WERI-Rb-1 (cell line): ENCODE data around the gene HOXA9.

Source experiments
- DNase-seq: peaks from one replicate; pipeline ENCODE4 v3.0.0-alpha.2; 2020
- H3K27ac ChIP-seq: fragments of 250-450 bp; sonication (Bioruptor Pico); 2 replicates; pipeline ENCODE4 v1.5.1; 2020; ENCODE audit warnings: mild to moderate bottlenecking, moderate library complexity
- H3K27me3 ChIP-seq: fragments of 250-450 bp; sonication (Bioruptor Pico); 2 replicates; pipeline ENCODE4 v1.5.1; 2021; ENCODE audit warnings: mild to moderate bottlenecking, low read depth, moderate library complexity; ENCODE audit not compliant: insufficient read depth, severe bottlenecking
- H3K36me3 ChIP-seq: fragments of 250-450 bp; sonication (Bioruptor Pico); 2 replicates; pipeline ENCODE4 v1.5.1; 2020; ENCODE audit warnings: mild to moderate bottlenecking, moderate library complexity
- H3K4me3 ChIP-seq: 2 replicates; pipeline ENCODE4 v1.5.1; 2011; ENCODE audit warnings: low read depth, mild to moderate bottlenecking, control low read depth, low read length
- H3K9me3 ChIP-seq: fragments of 250-450 bp; sonication (Bioruptor Pico); 2 replicates; pipeline ENCODE4 v1.5.1; 2021; ENCODE audit warnings: mild to moderate bottlenecking, moderate library complexity; ENCODE audit not compliant: severe bottlenecking
- TF ChIP-seq, protein P1 (sequence below): IDR thresholded peaks from 2 replicates; pipeline ENCODE4 v1.5.1; 2011; ENCODE audit warnings: low read depth, mild to moderate bottlenecking, control low read depth, inconsistent platforms, low read length

HOXA9 gene

DNA sequence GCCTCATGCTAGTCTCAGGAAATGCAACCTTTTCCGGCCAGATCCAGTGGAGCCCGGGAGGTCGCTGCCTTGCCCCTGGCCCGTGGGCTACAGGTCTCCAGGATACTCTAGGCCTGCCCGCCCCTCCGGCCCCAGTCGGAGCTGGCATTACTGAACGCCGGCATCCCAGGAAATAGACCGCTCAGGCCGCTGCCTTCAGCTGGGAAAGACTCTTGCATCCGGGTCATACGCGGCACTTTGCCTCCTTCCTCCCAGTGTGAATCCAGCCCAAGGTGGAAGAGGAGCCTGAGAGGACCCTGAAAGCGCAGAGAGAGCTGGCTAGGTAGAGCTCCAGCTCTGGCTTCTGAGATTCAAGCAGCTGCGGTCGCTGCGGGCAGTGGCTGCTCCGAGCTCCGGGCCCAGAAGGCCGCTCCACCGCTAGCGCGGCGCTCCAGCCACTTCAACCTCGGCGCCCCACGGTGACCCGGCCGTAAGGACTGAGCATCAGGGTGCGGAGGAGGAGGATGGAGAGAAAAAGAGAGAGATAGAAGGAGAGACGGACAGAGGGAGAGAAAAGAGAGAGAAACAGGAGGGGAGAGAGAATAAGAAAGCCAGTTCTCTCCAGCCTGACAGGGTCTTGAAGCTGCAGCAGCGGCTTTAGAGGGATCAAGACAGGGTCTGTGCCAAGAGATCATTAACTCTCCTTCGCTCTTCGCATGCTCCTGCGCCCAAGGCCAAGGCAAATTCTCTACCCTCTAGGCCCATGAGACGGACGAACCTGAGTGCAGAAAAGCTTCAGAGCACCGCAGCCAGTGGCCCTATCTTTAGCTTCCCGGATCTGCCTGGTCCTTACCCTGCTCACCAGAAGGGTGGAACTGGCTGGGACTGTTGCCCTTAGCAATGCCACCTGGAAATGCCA lies 10.5 kb upstream of the HOXA9 start:
- H3K27me3 ChIP-seq = peaks cover 70% of the 10 kb centered on the region
- TF ChIP-seq, protein P1, sequence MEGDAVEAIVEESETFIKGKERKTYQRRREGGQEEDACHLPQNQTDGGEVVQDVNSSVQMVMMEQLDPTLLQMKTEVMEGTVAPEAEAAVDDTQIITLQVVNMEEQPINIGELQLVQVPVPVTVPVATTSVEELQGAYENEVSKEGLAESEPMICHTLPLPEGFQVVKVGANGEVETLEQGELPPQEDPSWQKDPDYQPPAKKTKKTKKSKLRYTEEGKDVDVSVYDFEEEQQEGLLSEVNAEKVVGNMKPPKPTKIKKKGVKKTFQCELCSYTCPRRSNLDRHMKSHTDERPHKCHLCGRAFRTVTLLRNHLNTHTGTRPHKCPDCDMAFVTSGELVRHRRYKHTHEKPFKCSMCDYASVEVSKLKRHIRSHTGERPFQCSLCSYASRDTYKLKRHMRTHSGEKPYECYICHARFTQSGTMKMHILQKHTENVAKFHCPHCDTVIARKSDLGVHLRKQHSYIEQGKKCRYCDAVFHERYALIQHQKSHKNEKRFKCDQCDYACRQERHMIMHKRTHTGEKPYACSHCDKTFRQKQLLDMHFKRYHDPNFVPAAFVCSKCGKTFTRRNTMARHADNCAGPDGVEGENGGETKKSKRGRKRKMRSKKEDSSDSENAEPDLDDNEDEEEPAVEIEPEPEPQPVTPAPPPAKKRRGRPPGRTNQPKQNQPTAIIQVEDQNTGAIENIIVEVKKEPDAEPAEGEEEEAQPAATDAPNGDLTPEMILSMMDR = no peak

DNA sequence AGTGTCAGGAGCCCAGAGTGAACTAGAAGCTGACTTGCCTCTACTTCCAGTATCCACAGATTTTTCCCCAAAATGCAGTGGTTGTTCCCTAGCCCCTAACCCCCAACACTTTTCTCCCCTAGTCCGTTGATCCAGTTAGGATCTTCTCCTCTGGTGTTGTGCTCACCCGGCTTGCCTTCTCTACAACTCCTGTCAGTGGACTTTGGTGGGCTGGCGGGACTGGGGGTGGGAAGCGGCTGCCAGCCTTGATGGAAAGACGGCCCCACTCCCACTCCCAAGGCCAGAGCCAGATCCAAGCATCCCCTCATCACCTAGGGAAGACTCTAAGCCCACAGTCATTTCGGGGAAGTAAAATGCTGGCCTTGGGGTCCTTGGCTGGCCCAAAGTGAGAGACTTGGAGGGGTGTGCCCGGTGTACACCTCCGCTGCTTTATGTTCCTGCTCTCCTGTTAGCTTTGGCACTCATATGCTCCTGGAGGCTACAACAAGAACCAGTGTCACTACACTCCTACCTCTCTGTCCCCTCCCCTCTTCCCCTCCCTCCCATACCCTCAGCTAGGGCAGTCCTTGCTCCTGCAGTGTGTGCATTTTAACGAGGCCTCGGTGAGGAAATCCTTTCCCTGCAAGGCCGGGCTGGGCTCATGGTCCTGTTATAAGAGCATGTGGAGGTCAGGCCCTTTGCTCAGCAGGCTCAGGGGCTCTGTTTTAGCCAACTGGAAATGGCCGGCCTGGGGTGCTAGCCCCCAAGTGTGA lies 9.7 kb upstream of the HOXA9 start:
- TF ChIP-seq, protein P1 = no peak
- no peaks in the 10 kb centered on the region for H3K36me3 ChIP-seq
- peaks cover 67% of the 10 kb centered on the region for H3K27me3 ChIP-seq
- no peak overlapping the region for H3K27ac ChIP-seq
- DNase-seq = peak; percentile 4
- H3K4me3 ChIP-seq = no peak overlapping the region
- peaks cover 8% of the 10 kb centered on the region for H3K9me3 ChIP-seq

More for the DNA sequence above, 10.5 kb upstream of the HOXA9 start:
- peak; percentile 4 for DNase-seq
- Histone ChIP-seq H3K4me3 (no peak overlapping the region), H3K36me3 (no peaks in the 10 kb centered on the region), H3K27ac (no peak overlapping the region), H3K9me3 (peaks cover 8% of the 10 kb centered on the region)

DNA sequence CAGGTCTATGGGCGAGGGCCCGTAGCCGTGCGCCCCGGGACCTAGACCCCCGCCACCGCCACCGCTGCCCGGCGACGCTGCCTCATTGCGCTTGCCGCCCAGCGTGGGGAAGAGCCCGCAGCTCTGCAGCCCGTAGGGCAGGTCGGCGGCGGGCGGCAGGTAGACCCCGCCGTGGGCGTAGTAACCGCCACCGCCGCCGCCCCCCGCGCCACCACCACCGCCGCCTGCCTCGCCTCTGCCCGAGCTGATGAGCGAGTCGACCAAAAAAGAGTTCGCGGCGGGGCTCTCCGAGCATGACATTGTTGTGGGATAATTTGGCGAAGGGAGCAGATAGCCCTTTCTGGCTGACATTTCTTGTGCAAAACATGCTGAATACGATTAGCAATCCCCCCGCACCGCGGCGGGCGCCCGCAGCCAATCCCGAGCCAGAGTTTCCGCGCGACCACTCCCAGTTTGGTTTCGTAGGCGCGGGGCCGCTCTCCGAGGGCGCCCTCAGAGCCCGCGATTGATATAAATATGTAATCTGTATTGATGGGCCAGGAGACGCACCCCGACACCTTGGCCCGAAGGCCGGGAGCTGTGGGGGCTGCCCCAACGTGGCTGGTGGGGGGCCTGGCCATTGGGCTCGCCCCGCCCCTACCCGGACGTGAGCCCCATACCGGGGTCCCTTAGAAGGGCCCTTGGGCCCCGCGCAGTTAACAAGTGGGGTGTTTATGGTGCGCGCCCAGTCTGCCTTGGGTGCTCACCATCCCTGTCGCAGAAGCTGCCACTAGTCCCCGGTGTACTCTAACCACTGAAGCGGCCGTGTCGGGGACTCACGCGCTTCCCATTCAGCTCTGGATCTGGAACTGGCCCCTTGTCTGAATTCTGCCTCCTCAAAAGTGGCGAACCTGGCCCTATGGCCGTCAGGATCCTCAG lies 8.9 kb upstream of the HOXA9 start, which contains the start of gene HOXA10:
Gene HOXA10 (minus strand): TSS at position 365 of the 918 bp plus-strand sequence. CDS start 14 bp downstream, at position 351.
- H3K4me3 ChIP-seq = peak within 1 kb of the TSS; percentile 53
- peak; percentile 20 for DNase-seq

DNA sequence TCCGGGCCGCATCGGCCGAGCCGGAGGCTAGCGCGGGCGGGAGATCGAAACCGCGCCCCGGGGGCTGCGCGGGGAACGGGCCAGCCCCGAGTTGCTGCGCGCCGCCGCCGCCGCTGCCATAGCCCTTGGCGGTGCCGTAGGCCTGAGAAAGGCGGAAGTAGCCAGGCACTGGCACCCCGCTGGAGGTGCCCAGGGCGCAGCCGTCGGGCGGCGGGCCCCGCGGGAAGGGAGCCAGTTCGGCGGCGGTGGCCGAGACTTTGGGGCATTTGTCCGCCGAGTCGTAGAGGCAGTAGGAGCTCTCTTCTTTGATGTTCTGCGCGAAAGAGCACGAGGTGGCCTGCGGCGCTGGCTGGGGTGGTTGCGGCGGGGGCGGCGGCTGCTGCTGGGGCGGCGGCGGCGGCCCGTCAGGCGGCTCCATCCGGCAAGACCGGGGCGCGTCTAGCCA lies 8.2 kb upstream of the HOXA9 start:
- DNase-seq = peak; percentile 14
- Histone ChIP-seq H3K27me3 (peaks cover 63% of the 10 kb centered on the region), H3K9me3 (peaks cover 8% of the 10 kb centered on the region), H3K36me3 (no peaks in the 10 kb centered on the region), H3K27ac (no peak overlapping the region), H3K4me3 (peak overlapping the region; percentile 53)
- TF ChIP-seq, protein P1 = no peak

More for the DNA sequence above, 8.9 kb upstream of the HOXA9 start, which contains the start of gene HOXA10:
- H3K27me3 ChIP-seq = peaks cover 62% of the 10 kb centered on the region
- no peak within 1 kb of the TSS for H3K27ac ChIP-seq
- H3K9me3 ChIP-seq = peaks cover 8% of the 10 kb centered on the region
- TF ChIP-seq, protein P1 = no peak
- no peaks in the 10 kb centered on the region for H3K36me3 ChIP-seq

DNA sequence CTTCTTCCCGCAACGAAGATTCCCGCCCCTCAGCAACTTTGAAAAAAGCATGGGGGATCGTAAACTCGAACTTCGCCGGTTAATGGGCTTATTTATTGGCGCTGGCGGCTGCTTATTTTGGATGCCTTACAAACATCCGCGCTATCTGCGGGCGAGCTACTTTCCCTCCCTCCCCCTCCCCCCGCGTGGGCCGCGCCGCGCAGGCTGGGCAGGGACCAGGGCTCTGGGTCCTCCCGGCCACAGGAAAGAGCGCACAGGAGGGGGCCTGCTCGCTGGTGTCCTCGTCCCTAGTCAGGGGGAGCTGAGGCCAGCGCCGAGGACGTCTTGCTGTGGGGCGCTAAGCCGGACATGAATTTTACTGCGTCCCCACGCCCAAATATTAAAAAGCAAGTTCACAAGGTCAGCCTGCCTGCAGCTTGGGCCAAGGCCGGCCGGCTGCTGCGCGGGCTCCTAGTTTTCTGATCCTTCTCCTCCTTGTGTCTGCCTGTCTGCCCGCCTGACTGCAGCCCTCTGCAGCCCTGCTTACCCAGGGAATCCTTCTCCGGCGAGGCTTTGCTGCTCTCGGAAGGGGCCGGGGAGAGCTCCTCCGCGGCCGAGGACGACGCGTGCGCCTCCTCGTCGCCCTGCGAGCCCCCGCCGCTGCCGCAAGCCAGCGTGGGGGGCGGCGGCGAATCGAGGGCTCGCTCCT lies 7.6 kb upstream of the HOXA9 start:
- peak overlapping the region; percentile 53 for H3K4me3 ChIP-seq
- DNase-seq = peak; percentile 44
- TF ChIP-seq, protein P1 = no peak

More for the DNA sequence above, 7.6 kb upstream of the HOXA9 start:
- Histone ChIP-seq H3K27ac (no peak overlapping the region), H3K9me3 (peaks cover 8% of the 10 kb centered on the region), H3K36me3 (no peaks in the 10 kb centered on the region), H3K27me3 (peaks cover 67% of the 10 kb centered on the region)
